ENCODE measurements around the gene TRIP11. TPM values are rescaled to one million over a fixed set of nuclear protein-coding genes. Genes with fewer than 3 reads are reported as not detected.

TRIP11 gene
- total RNA-seq, 1 donor from 2014 or later: 27.0 TPM

DNA sequence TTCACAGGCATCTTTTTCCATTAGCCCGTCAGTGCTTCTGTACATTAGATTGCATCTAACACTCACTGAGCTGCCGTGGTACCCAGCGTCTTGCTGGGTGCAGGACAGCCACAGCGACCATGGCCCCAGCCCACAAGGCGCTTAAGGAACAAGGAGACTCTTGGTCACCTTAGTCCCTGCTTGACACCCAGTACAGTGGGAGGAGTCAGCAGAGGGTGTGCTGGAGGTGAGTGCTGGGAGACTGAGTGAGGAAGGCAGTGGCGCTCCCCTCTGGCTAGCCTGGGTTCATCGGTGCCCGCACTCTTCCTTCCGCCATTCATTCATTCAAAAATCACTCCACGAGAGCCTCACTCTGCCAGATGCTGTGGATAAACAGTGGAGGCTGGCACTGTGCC lies 114.1 kb downstream of the TRIP11 start:
- no peak for DNase-seq (ENCODE audit: extremely low spot score in 2 of 2)
- H3K27me3 ChIP-seq: no peaks in the 10 kb centered on the region
- H3K4me1 ChIP-seq: peaks cover 9% of the 10 kb centered on the region
- TF ChIP-seq, protein P1, sequence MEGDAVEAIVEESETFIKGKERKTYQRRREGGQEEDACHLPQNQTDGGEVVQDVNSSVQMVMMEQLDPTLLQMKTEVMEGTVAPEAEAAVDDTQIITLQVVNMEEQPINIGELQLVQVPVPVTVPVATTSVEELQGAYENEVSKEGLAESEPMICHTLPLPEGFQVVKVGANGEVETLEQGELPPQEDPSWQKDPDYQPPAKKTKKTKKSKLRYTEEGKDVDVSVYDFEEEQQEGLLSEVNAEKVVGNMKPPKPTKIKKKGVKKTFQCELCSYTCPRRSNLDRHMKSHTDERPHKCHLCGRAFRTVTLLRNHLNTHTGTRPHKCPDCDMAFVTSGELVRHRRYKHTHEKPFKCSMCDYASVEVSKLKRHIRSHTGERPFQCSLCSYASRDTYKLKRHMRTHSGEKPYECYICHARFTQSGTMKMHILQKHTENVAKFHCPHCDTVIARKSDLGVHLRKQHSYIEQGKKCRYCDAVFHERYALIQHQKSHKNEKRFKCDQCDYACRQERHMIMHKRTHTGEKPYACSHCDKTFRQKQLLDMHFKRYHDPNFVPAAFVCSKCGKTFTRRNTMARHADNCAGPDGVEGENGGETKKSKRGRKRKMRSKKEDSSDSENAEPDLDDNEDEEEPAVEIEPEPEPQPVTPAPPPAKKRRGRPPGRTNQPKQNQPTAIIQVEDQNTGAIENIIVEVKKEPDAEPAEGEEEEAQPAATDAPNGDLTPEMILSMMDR (IDR thresholded peaks at IDR 0.05): no peak
- TF ChIP-seq POLR2AphosphoS5 (IDR thresholded peaks at IDR 0.05; ENCODE audit: insufficient read depth in 1 of 2, low read depth in 1 of 2): no peak
- TF ChIP-seq POLR2A (IDR thresholded peaks at IDR 0.05): no peak
- no peaks in the 10 kb centered on the region for H3K9me3 ChIP-seq
- H3K27ac ChIP-seq: no peak overlapping the region
- intact Hi-C loops (cut with DNase I): no loop called here
- H3K4me3 ChIP-seq: no peak overlapping the region
- H3K36me3 ChIP-seq: no peaks in the 10 kb centered on the region

DNA sequence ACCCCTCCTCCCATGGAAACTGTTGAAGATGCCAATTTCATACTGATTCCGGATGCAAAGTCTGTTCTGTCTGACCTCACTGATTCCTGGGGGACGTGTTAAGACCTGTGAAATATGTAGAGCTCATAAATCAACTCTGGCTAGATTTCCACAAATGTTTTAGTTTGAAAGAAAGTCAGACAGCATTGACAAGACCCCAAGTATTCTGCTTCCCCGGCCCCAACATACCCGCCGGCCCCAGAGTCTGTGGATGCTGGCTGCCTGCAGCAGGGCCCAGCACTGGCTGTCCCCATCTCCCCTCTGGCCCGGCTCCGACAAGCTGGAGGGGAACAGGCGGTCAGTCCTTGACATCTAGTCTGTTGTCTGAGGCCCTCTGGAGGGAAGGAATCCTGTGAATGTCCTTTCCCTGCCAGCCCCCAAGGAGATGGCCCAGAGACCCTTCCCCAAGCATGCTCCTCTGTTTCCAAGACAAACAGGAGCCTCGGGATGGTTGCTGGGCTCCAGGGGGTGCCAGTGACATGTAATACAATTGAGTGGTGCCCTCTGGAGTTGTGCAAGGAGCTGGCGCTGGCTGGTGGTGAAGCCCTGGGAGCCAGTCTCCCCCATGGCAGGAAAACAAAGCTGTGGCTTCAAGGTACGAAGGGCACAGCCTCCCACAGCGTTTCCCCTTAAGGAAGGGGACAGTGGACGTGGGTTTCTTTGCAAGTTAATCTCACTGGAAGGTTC lies 114.7 kb downstream of the TRIP11 start:
- intact Hi-C loops (cut with DNase I): no loop called here
- Histone ChIP-seq H3K27me3 (no peaks in the 10 kb centered on the region), H3K36me3 (no peaks in the 10 kb centered on the region), H3K9me3 (no peaks in the 10 kb centered on the region), H3K27ac (no peak overlapping the region), H3K4me1 (peaks cover 9% of the 10 kb centered on the region), H3K4me3 (no peak overlapping the region)
- TF ChIP-seq, protein P1 (IDR thresholded peaks at IDR 0.05): no peak
- TF ChIP-seq POLR2AphosphoS5 (IDR thresholded peaks at IDR 0.05; ENCODE audit: insufficient read depth in 1 of 2, low read depth in 1 of 2) (no peak), POLR2A (IDR thresholded peaks at IDR 0.05) (no peak)
- no peak for DNase-seq (ENCODE audit: extremely low spot score in 2 of 2)

DNA sequence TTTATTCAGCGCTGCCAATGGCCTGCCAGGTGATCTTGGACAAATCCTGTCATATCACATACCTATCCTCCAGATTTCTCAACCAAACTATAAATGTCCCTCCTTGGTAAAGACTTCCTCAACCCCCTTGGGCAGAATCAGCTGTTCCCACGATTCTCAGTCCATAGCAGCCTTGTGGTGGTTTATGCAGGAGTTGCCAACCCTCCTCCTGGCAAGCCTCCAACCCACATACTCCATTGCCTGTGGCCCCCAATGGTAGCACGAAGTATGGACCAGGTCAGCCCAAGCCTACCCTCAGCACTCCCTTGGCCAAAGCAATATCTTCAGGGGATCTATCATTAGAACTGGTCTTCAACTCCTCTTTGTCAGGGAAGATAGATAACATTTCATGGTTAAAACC lies 119.3 kb downstream of the TRIP11 start:
- TF ChIP-seq POLR2AphosphoS5 (IDR thresholded peaks at IDR 0.05; ENCODE audit: insufficient read depth in 1 of 2, low read depth in 1 of 2) (no peak), POLR2A (IDR thresholded peaks at IDR 0.05) (no peak)
- TF ChIP-seq, protein P1 (IDR thresholded peaks at IDR 0.05): no peak
- Histone ChIP-seq H3K36me3 (no peaks in the 10 kb centered on the region), H3K4me3 (no peak overlapping the region), H3K27ac (peak overlapping the region; percentile 56), H3K9me3 (no peaks in the 10 kb centered on the region), H3K27me3 (no peaks in the 10 kb centered on the region), H3K4me1 (peaks cover 13% of the 10 kb centered on the region)
- intact Hi-C loops (cut with DNase I): no loop called here
- no peak for DNase-seq (ENCODE audit: extremely low spot score in 2 of 2)

DNA sequence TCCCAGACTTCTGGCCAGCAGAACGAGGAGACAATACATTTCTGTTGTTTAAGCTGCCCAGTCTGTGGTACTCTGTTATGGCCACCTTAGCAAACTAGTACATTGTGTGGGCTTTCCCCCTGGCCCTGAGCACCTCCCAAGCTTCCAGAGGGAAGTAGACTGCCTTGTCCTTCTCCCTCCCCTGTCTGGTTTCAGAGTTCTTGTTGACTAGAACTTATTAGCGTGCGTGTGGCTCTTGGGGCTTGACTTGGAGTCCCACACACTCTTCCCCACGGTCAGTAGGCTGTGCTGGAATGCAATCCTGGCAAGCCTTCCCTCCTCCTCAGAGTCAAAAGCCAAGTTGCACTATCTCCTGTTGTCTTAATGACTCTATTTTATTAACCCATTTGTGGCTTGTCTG lies 120.0 kb downstream of the TRIP11 start:
- H3K27ac ChIP-seq: peak overlapping the region; percentile 56
- no peak for DNase-seq (ENCODE audit: extremely low spot score in 2 of 2)

More for the DNA sequence above, 120.0 kb downstream of the TRIP11 start:
- Histone ChIP-seq H3K4me3 (no peak overlapping the region), H3K4me1 (peaks cover 13% of the 10 kb centered on the region), H3K9me3 (no peaks in the 10 kb centered on the region), H3K27me3 (no peaks in the 10 kb centered on the region), H3K36me3 (no peaks in the 10 kb centered on the region)
- TF ChIP-seq POLR2A (IDR thresholded peaks at IDR 0.05) (no peak), POLR2AphosphoS5 (IDR thresholded peaks at IDR 0.05; ENCODE audit: insufficient read depth in 1 of 2, low read depth in 1 of 2) (no peak)
- TF ChIP-seq, protein P1 (IDR thresholded peaks at IDR 0.05): no peak
- intact Hi-C loops (cut with DNase I): no loop called here
